Body of pancreas (tissue), 4 donors: Measurements from ENCODE around the gene BCKDK. TPM values are rescaled to one million over a fixed set of nuclear protein-coding genes. Genes with fewer than 3 reads are reported as not detected.

Experiments used
- ATAC-seq: fragments of 150-250 bp; one replicate; pipeline ENCODE4 v1.9.1; 2016
- DNase-seq, 4 donors: peaks; one replicate each; pipeline ENCODE4 v3.0.0-alpha.2; 2019
- H3K27ac ChIP-seq, 4 donors: fragments of 200-600 bp; sonication (generic); 1 replicate in 3 of 4; 2 replicates in 1 of 4; pipeline versions ENCODE4 v1.5.1 to v1.6.1; 2016 to 2019; ENCODE audit warnings: mild to moderate bottlenecking in 1 of 4, mixed read lengths in 1 of 4, moderate library complexity in 1 of 4
- H3K27me3 ChIP-seq, 2 donors: fragments of 200-600 bp; sonication (generic); one replicate each; pipeline ENCODE4 v1.6.0; 2016; ENCODE audit warnings: mild to moderate bottlenecking in 1 of 2
- H3K36me3 ChIP-seq, 2 donors: fragments of 200-600 bp; sonication (generic); replicated peaks in 1 of 2; 2 replicates each; pipeline ENCODE4 v1.5.1; 2016; ENCODE audit warnings: low read depth in 2 of 2; ENCODE audit not compliant: insufficient read depth in 1 of 2
- H3K4me1 ChIP-seq: fragments of 200-600 bp; sonication (generic); one replicate; pipeline ENCODE4 v1.6.0; 2016
- H3K4me3 ChIP-seq, 2 donors: fragments of 200-600 bp; sonication (generic); 1 replicate in 1 of 2; 2 replicates in 1 of 2; pipeline ENCODE4 v1.5.1; 2016 to 2019
- H3K9me3 ChIP-seq, 3 donors: fragments of 200-600 bp; sonication (generic); 1 replicate in 2 of 3; 2 replicates in 1 of 3; pipeline ENCODE4 v1.5.1; 2016
- POLR2A ChIP-seq, 3 donors: fragments of 450-650 bp; IDR thresholded peaks; one replicate each; pipeline ENCODE4 v1.6.1; 2016; ENCODE audit warnings: antibody characterized with exemption in 3 of 3, mild to moderate bottlenecking in 2 of 3
- WGBS, 2 donors: methylation state at CpG; one replicate each; pipeline ENCODE4 v1.1.5; 2017; 5-methylcytosine and 5-hydroxymethylcytosine counted together
- intact Hi-C: fragments of 100-400 bp; cut with DNase I; formaldehyde crosslinking; loops from one replicate; pipeline ENCODE4 v1.15.1; 2023
- total RNA-seq, 2 donors: library from RNA; depleted of rRNA; stranded (reverse); fragments of >200 nt; gene quantifications; one replicate each; pipeline ENCODE4 v1.1.0, GENCODE V29; 2016
- TF ChIP-seq, protein P1 (sequence below), 7 experiments: fragments of 450-650 bp in 4 of 7; fragments of 200-600 bp in 3 of 7; sonication (generic) in 3 of 7; IDR thresholded peaks; one replicate each; pipeline ENCODE4 v1.5.1; 2016 to 2019; ENCODE audit warnings: antibody characterized with exemption in 7 of 7

The BCKDK gene
- total RNA-seq, 2 donors from 2014 or later = 33.9 to 61.7 TPM

DNA sequence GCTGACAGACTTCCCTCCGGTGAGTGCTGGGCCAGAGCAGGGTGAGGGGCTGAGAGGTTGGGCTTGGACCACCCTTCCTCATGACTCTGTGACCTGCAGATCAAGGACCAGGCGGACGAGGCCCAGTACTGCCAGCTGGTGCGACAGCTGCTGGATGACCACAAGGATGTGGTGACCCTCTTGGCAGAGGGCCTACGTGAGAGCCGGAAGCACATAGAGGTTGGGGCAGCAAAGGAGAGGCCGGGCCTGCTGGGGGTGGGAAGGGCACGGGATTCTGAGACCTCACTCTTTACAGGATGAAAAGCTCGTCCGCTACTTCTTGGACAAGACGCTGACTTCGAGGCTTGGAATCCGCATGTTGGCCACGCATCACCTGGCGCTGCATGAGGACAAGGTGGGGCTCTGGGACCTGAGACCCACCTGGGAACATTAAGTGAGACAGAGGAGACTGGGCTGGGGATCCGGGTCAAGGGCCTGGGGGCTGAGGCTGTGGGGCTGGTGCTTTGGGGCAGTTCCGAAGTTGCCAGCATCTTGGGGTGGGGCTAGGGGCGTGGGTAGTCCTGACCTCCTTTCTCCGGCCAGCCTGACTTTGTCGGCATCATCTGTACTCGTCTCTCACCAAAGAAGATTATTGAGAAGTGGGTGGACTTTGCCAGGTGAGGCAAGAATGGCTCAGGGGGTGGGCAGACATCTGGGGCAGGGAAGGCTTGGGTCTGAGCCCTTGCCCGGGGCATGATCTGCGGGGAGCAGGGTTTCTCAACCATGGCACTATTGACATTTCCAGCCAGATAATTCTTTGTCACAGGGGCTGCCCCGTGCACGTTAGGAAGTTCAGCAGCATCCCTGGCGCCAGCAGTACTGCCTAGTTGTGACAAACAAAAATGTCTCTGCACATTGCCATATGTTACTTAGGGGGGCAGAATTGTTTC, 2.2 kb downstream of the BCKDK start:
- ATAC-seq = no peak

DNA sequence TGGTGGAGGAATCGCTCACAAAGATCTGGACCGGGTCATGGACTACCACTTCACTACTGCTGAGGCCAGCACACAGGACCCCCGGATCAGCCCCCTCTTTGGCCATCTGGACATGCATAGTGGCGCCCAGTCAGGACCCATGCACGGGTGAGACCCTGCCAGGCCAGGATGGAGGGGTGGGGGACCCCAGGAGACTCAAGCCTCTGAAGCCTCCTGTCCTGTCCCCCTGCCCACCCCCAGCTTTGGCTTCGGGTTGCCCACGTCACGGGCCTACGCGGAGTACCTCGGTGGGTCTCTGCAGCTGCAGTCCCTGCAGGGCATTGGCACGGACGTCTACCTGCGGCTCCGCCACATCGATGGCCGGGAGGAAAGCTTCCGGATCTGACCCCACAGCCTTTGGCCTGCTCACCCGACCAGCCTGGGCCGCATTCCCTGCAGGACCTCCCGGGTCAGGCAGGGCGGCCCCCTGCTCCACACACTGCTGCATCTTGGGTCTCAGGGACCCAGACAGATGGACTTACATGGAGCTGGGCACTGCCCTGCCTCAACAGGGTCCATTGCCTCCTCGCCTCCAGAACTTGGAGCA, 3.8 kb downstream of the BCKDK start:
- intact Hi-C loops = no loop called here
- ATAC-seq = no peak

More for the DNA sequence above, 2.2 kb downstream of the BCKDK start:
- Histone ChIP-seq H3K27ac (no peak overlapping the region), H3K27me3 (no peaks in the 10 kb centered on the region), H3K36me3 (peaks cover 0 to 6% of the 10 kb centered on the region in 2 donors), H3K4me3 (no peak overlapping the region), H3K9me3 (no peaks in the 10 kb centered on the region), H3K4me1 (peaks cover 76% of the 10 kb centered on the region)
- no peak for DNase-seq
- 89 to 93% methylated on average over 17 to 25 of the region's 26 CpGs for WGBS, 2 donors
- TF ChIP-seq POLR2A (IDR thresholded peaks at IDR 0.05) = no peak
- TF ChIP-seq, protein P1, sequence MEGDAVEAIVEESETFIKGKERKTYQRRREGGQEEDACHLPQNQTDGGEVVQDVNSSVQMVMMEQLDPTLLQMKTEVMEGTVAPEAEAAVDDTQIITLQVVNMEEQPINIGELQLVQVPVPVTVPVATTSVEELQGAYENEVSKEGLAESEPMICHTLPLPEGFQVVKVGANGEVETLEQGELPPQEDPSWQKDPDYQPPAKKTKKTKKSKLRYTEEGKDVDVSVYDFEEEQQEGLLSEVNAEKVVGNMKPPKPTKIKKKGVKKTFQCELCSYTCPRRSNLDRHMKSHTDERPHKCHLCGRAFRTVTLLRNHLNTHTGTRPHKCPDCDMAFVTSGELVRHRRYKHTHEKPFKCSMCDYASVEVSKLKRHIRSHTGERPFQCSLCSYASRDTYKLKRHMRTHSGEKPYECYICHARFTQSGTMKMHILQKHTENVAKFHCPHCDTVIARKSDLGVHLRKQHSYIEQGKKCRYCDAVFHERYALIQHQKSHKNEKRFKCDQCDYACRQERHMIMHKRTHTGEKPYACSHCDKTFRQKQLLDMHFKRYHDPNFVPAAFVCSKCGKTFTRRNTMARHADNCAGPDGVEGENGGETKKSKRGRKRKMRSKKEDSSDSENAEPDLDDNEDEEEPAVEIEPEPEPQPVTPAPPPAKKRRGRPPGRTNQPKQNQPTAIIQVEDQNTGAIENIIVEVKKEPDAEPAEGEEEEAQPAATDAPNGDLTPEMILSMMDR (IDR thresholded peaks at IDR 0.05) = no peak
- intact Hi-C loops = no loop called here

DNA sequence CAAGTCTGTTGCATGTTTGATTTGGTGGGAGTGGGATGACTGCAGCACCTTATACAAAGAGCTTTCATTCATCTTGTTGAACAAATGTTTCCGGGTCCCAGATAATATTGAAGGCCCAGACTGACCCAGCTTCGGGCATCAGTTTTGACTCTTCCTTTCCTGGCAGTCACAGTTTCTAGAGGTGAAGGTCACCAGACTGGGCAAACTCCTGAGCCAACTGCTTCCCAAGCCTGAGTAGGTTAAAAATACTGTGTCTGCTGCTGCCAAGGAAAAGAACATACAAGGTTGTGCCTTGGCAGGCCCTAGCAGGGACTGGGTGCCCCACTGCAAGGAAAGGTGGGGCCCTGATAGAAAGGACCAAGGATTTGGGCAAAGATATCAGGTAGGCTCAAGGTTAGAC, 4.5 kb downstream of the BCKDK start:
- H3K4me1 ChIP-seq = peaks cover 73% of the 10 kb centered on the region
- intact Hi-C loops = no loop called here
- 38 to 40% methylated on average over 2 of the region's 2 CpGs for WGBS, 2 donors
- DNase-seq (no peak), ATAC-seq (no peak)
- H3K36me3 ChIP-seq = peaks cover 0 to 6% of the 10 kb centered on the region in 2 donors
- no peak for TF ChIP-seq POLR2A (IDR thresholded peaks at IDR 0.05)
- TF ChIP-seq, protein P1 (IDR thresholded peaks at IDR 0.05) = no peak
- no peaks in the 10 kb centered on the region for H3K27me3 ChIP-seq
- peak overlapping the region in 3 of 4 donors; percentile 46 to 95 (median 74) for H3K27ac ChIP-seq
- H3K9me3 ChIP-seq = no peaks in the 10 kb centered on the region
- no peak overlapping the region for H3K4me3 ChIP-seq

More for the DNA sequence above, 3.8 kb downstream of the BCKDK start:
- peak overlapping the region in 2 of 4 donors; percentile 74 to 95 for H3K27ac ChIP-seq
- no peak for DNase-seq
- TF ChIP-seq, protein P1 (IDR thresholded peaks at IDR 0.05) = no peak
- TF ChIP-seq POLR2A (IDR thresholded peaks at IDR 0.05) = no peak
- H3K4me1 ChIP-seq = peaks cover 76% of the 10 kb centered on the region
- no peaks in the 10 kb centered on the region for H3K9me3 ChIP-seq
- 93 to 94% methylated on average over 20 to 23 of the region's 23 CpGs for WGBS, 2 donors
- H3K27me3 ChIP-seq = no peaks in the 10 kb centered on the region
- no peak overlapping the region for H3K4me3 ChIP-seq
- H3K36me3 ChIP-seq = peaks cover 0 to 6% of the 10 kb centered on the region in 2 donors

DNA sequence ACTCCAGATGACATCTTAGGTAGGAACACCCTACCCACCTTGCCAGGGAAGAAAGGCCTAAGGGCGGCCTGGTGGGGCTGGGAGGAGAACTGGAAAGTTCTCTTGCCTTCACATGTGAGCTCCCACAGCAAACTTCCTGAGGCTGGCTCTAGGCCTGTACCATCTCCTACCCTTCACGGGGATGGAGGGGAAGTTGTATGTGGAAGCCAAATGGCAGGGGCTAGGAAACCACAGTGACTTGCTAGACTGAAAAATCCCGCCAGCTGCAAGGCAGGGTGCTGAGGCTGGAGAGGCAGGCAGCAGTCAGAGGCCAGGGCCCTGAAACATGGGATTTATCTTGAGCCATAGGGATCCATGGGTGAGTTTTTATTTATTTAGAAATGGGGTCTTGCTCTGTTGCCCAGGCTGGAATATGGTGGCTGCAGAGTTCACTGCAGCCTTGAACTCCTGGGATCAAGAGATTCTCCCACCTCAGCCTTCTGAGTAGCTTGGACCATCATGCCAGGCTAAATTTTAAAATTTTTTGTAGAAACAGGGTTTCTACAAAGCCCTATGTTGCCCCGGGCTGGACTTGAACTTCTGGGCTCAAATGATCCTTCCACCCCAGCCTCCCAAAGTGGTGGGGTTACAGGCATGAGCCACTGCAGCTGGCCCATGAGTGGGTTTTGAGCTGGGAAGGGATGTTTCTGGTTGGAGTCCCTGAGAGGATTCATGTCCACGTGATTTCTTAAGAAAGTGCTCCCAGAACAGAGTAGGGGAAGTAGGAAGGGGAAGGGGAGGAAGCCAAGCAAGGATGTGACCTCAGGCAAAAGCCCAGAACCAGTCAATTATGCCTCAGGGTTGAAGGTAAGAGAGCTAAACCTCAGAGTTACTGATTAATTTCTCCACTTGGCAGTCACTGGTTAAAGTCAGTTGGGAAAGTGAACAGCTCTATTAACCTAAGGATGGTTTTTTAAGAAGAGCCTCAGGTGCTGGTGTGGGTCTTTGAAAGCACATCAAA, 5.2 kb downstream of the BCKDK start:
- TF ChIP-seq POLR2A (IDR thresholded peaks at IDR 0.05) = peak in 1 of 3 donors; percentile 20
- TF ChIP-seq, protein P1 (IDR thresholded peaks at IDR 0.05) = no peak
- peaks cover 0 to 6% of the 10 kb centered on the region in 2 donors for H3K36me3 ChIP-seq
- no peaks in the 10 kb centered on the region for H3K9me3 ChIP-seq
- ATAC-seq (no peak), DNase-seq (no peak)
- no peak overlapping the region for H3K4me3 ChIP-seq
- peaks cover 71% of the 10 kb centered on the region for H3K4me1 ChIP-seq
- H3K27me3 ChIP-seq = no peaks in the 10 kb centered on the region
- peak overlapping the region; percentile 46 to 95 (median 66) for H3K27ac ChIP-seq
- WGBS, 2 donors = 64 to 67% methylated on average over 5 of the region's 5 CpGs
- intact Hi-C loops = no loop called here
